Right cardiac atrium (tissue), 5 donors: ENCODE results near the gene SOBP. TPM values are rescaled to one million over a fixed set of nuclear protein-coding genes. Genes with fewer than 3 reads are reported as not detected.

Source experiments
- ATAC-seq, 2 donors: fragments of 200-7000 bp; cut with Tn5 transposase; one replicate each; pipeline versions ENCODE4 v1.8.0 to v1.9.1; 2020; ENCODE audit warnings: moderate library complexity in 2 of 2, mild to moderate bottlenecking in 1 of 2
- DNase-seq, 3 donors: peaks; one replicate each; pipeline ENCODE4 v3.0.0-alpha.2; 2020
- H3K27ac ChIP-seq: one replicate; pipeline ENCODE4 v1.5.1; 2013; ENCODE audit warnings: mild to moderate bottlenecking, low read length, control low read depth, moderate library complexity
- H3K27me3 ChIP-seq: one replicate; pipeline ENCODE4 v1.6.1; 2013; ENCODE audit not compliant: control insufficient read depth, insufficient read depth
- H3K4me1 ChIP-seq: one replicate; pipeline ENCODE4 v1.6.1; 2013; ENCODE audit warnings: low read length; ENCODE audit not compliant: control insufficient read depth, insufficient read depth
- H3K4me3 ChIP-seq: one replicate; pipeline ENCODE4 v1.5.1; 2013; ENCODE audit warnings: low read length, control low read depth
- H3K9me3 ChIP-seq: one replicate; pipeline ENCODE4 v1.6.1; 2013; ENCODE audit warnings: low read length; ENCODE audit not compliant: control insufficient read depth
- WGBS: extraction: QIAGEN DNeasy Blood & Tissue Kit; methylation state at CpG from one replicate; pipeline ENCODE4 v1.1.7; 2013; 5-methylcytosine and 5-hydroxymethylcytosine counted together
- intact Hi-C, 4 donors: fragments of 100-400 bp; cut with DNase I; formaldehyde crosslinking; loops; one replicate each; pipeline versions ENCODE4 v1.11.0 to v1.14.0; 2022 to 2023
- polyA plus RNA-seq: library from polyadenylated mRNA; stranded (reverse); fragments of 200-250 nt; gene quantifications from one replicate; pipeline ENCODE4 v1.2.3, GENCODE V29; 2013
- total RNA-seq, 4 donors: library from RNA; stranded (reverse); fragmentation: NEBNext Ultra II Directional; extraction: Animal tissue kit (Norgen Biotek cat#: 25700); gene quantifications; one replicate each; pipeline ENCODE4 v1.2.1, GENCODE V29; 2021
- donor health status: healthy with polysubstance abuse.
- donor health status: DM: no; HTN: yes; CAD: no.
- donor health status: DM: no; HTN: no; CAD: no.
- donor health status: DM: no; HTN: yes; CAD: no; lungs with severe emphysema.
- donor health status: DM: yes; HTN: yes; CAD: no.

SOBP gene
- total and polyA plus RNA-seq, 5 donors, result 10.4 to 20.6 (median 17.7) TPM

GRCh38 chr6:107642861-107643328 is 153.0 kb downstream of the SOBP start:
- intact Hi-C loops, result loop anchor here in 1 of 4 donors (10.0 kb wide), 1 partner anchor 158 kb away; no protein-coding TSS in a partner anchor
- 80% methylated on average over 3 of the region's 3 CpGs for WGBS
- Histone ChIP-seq H3K4me3 (no peak overlapping the region), H3K9me3 (no peaks in the 10 kb centered on the region), H3K4me1 (peaks cover 19% of the 10 kb centered on the region), H3K27ac (no peak overlapping the region), H3K27me3 (no peaks in the 10 kb centered on the region)
- DNase-seq (no peak), ATAC-seq (no peak)

GRCh38 chr6:107644513-107644912 is 154.6 kb downstream of the SOBP start:
- 84% methylated on average over 1 of the region's 1 CpG for WGBS
- Histone ChIP-seq H3K27me3 (no peaks in the 10 kb centered on the region), H3K4me3 (no peak overlapping the region), H3K9me3 (no peaks in the 10 kb centered on the region), H3K4me1 (peaks cover 19% of the 10 kb centered on the region), H3K27ac (no peak overlapping the region)
- intact Hi-C loops, result loop anchor here in 1 of 4 donors (10.0 kb wide), 1 partner anchor 160 kb away; no protein-coding TSS in a partner anchor
- DNase-seq (no peak), ATAC-seq (no peak)

- H3K27me3 ChIP-seq, result no peaks in the 10 kb centered on the region
- ATAC-seq, result no peak
- intact Hi-C loops, result loop anchor here in 1 of 4 donors (10.0 kb wide), 1 partner anchor 161 kb away; no protein-coding TSS in a partner anchor
- 77% methylated on average over 4 of the region's 4 CpGs for WGBS
- DNase-seq, result no peak
- no peaks in the 10 kb centered on the region for H3K9me3 ChIP-seq
- no peak overlapping the region for H3K27ac ChIP-seq
- no peak overlapping the region for H3K4me3 ChIP-seq
- peaks cover 17% of the 10 kb centered on the region for H3K4me1 ChIP-seq
Measured at GRCh38 chr6:107645740-107646139, 155.8 kb downstream of the SOBP start.

GRCh38 chr6:107646176-107646575 is 156.3 kb downstream of the SOBP start:
- Histone ChIP-seq H3K27ac (peak overlapping the region; percentile 6), H3K4me1 (peaks cover 17% of the 10 kb centered on the region), H3K4me3 (no peak overlapping the region), H3K27me3 (no peaks in the 10 kb centered on the region), H3K9me3 (no peaks in the 10 kb centered on the region)
- peak; percentile 86 to 94 for ATAC-seq
- DNase-seq, result peak; percentile 77 to 89 (median 80)
- intact Hi-C loops, result loop anchor here in 1 of 4 donors (10.0 kb wide), 1 partner anchor 161 kb away; no protein-coding TSS in a partner anchor
- 49% methylated on average over 9 of the region's 9 CpGs for WGBS

GRCh38 chr6:107646776-107647438 is 157.0 kb downstream of the SOBP start:
- Histone ChIP-seq H3K4me1 (peaks cover 10% of the 10 kb centered on the region), H3K27me3 (no peaks in the 10 kb centered on the region), H3K9me3 (no peaks in the 10 kb centered on the region), H3K4me3 (no peak overlapping the region), H3K27ac (peak overlapping the region; percentile 6)
- DNase-seq, result no peak
- ATAC-seq, result no peak
- WGBS, result 79% methylated on average over 2 of the region's 2 CpGs
- intact Hi-C loops, result loop anchor here in 1 of 4 donors (10.0 kb wide), 1 partner anchor 162 kb away; no protein-coding TSS in a partner anchor

- DNase-seq, result no peak
- peaks cover 9% of the 10 kb centered on the region for H3K4me1 ChIP-seq
- H3K4me3 ChIP-seq, result no peak overlapping the region
- no peaks in the 10 kb centered on the region for H3K27me3 ChIP-seq
- H3K9me3 ChIP-seq, result no peaks in the 10 kb centered on the region
- no peak overlapping the region for H3K27ac ChIP-seq
- no peak for ATAC-seq
- intact Hi-C loops, result loop anchor here in 1 of 4 donors (10.0 kb wide), 1 partner anchor 163 kb away; no protein-coding TSS in a partner anchor
- WGBS, result 93% methylated on average over 9 of the region's 9 CpGs
Measured at GRCh38 chr6:107647439-107647948, 157.6 kb downstream of the SOBP start.

- 100% methylated on average over 1 of the region's 1 CpG for WGBS
- ATAC-seq, result no peak
- Histone ChIP-seq H3K4me1 (peaks cover 8% of the 10 kb centered on the region), H3K27me3 (no peaks in the 10 kb centered on the region), H3K4me3 (no peak overlapping the region), H3K27ac (no peak overlapping the region), H3K9me3 (no peaks in the 10 kb centered on the region)
- intact Hi-C loops, result loop anchor here in 1 of 4 donors (10.0 kb wide), 1 partner anchor 164 kb away; no protein-coding TSS in a partner anchor
- DNase-seq, result no peak
Measured at GRCh38 chr6:107648983-107649382, 159.1 kb downstream of the SOBP start.

- Histone ChIP-seq H3K27me3 (no peaks in the 10 kb centered on the region), H3K9me3 (no peaks in the 10 kb centered on the region), H3K27ac (no peak overlapping the region), H3K4me1 (peaks cover 6% of the 10 kb centered on the region), H3K4me3 (no peak overlapping the region)
- intact Hi-C loops, result loop anchor here in 1 of 4 donors (5.0 kb wide), 1 partner anchor 160 kb away; the partner anchor contains the start of gene SOBP
- ATAC-seq (no peak), DNase-seq (no peak)
- WGBS, result 71% methylated on average over 2 of the region's 2 CpGs
Measured at GRCh38 chr6:107652526-107653182, 162.7 kb downstream of the SOBP start.

GRCh38 chr6:107653183-107653580 is 163.3 kb downstream of the SOBP start:
- peak; percentile 28 to 76 (median 74) for DNase-seq
- Histone ChIP-seq H3K27ac (no peak overlapping the region), H3K9me3 (no peaks in the 10 kb centered on the region), H3K4me1 (peaks cover 6% of the 10 kb centered on the region), H3K27me3 (no peaks in the 10 kb centered on the region), H3K4me3 (no peak overlapping the region)
- intact Hi-C loops, result loop anchor here in 1 of 4 donors (5.0 kb wide), 1 partner anchor 161 kb away; the partner anchor contains the start of gene SOBP
- 69% methylated on average over 10 of the region's 10 CpGs for WGBS
- peak; percentile 52 to 79 for ATAC-seq

GRCh38 chr6:107653861-107654394 is 164.0 kb downstream of the SOBP start:
- no peak overlapping the region for H3K27ac ChIP-seq
- H3K27me3 ChIP-seq, result no peaks in the 10 kb centered on the region
- intact Hi-C loops, result loop anchor here in 1 of 4 donors (5.0 kb wide), 1 partner anchor 162 kb away; the partner anchor contains the start of gene SOBP
- ATAC-seq, result no peak
- no peak overlapping the region for H3K4me3 ChIP-seq
- no peak for DNase-seq
- 94% methylated on average over 3 of the region's 3 CpGs for WGBS
- no peaks in the 10 kb centered on the region for H3K9me3 ChIP-seq
- peaks cover 6% of the 10 kb centered on the region for H3K4me1 ChIP-seq
